ENCODE data around the gene GLI3.

The GLI3 gene

DNA sequence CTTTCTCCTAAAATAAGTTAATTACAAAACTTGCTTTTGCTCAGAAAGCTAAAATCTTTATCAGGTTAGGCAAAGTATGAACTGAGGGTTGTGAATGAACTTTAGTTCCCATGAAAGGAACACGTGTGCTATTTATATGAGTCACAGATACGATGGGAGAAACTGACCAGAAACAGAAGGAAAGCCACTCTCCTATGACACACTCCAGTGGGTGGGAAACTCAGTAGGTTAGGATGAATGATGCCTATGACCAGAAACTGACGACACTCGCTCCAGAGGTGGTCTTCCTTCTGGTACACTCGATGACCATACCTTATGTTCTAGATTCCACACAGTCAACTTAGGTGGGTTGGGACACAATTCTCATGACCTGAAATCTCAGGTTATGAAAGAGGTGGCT, 318.4 kb downstream of the GLI3 start:
- Histone ChIP-seq H3K27me3 (ENCODE audit: low read depth, low read length) (peaks cover 10% of the 10 kb centered on the region; the same call in 1 of the 2 replicates), H3K4me1 (ENCODE audit: low read length) (no peaks in the 10 kb centered on the region), H4K20me1 (ENCODE audit: insufficient read depth, low read length) (no peaks in the 10 kb centered on the region), H3K9me3 (ENCODE audit: insufficient read depth, low read length) (no peaks in the 10 kb centered on the region), H3K4me3 (ENCODE audit: low read length) (no peak overlapping the region), H3K9ac (ENCODE audit: low read length) (no peak overlapping the region), H3K79me2 (ENCODE audit: low read length) (no peaks in the 10 kb centered on the region), H3K27ac (ENCODE audit: low read length) (no peak overlapping the region), H2AFZ (ENCODE audit: low read depth, low read length) (no peak overlapping the region), H3K36me3 (replicated peaks; ENCODE audit: low read depth, low read length) (no peaks in the 10 kb centered on the region), H3K4me2 (ENCODE audit: low read length) (no peak overlapping the region)
- TF ChIP-seq, protein P1, sequence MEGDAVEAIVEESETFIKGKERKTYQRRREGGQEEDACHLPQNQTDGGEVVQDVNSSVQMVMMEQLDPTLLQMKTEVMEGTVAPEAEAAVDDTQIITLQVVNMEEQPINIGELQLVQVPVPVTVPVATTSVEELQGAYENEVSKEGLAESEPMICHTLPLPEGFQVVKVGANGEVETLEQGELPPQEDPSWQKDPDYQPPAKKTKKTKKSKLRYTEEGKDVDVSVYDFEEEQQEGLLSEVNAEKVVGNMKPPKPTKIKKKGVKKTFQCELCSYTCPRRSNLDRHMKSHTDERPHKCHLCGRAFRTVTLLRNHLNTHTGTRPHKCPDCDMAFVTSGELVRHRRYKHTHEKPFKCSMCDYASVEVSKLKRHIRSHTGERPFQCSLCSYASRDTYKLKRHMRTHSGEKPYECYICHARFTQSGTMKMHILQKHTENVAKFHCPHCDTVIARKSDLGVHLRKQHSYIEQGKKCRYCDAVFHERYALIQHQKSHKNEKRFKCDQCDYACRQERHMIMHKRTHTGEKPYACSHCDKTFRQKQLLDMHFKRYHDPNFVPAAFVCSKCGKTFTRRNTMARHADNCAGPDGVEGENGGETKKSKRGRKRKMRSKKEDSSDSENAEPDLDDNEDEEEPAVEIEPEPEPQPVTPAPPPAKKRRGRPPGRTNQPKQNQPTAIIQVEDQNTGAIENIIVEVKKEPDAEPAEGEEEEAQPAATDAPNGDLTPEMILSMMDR (IDR thresholded peaks at IDR 0.05; ENCODE audit: low read depth, low read length) = no peak
- TF ChIP-seq EZH2phosphoT487 (IDR thresholded peaks at IDR 0.05; ENCODE audit: low read depth) = no peak

DNA sequence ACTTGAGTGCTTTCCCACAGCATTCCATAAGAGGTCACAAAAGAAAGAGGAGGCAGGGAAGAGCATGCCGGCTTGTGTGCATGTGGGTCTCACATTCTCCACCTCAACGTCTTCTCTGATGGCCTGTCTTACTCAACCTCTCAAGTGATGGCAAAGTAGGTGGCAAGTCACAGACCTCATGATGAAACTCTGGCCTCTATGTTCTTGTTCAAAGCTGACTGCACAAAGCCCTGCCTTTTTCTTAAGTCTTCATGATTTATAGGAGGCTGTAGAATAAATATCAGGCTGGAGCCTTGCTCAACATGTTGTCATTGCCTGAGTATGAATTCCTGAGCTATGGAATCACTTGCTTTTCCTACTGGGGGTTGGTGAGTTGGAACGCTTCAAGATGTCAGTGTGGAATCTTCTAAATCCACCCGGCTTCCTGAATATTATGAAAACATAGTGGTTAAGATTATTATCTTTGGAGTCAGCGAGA, 320.5 kb downstream of the GLI3 start:
- Histone ChIP-seq H3K36me3 (replicated peaks; ENCODE audit: low read depth, low read length) (no peaks in the 10 kb centered on the region), H3K27ac (ENCODE audit: low read length) (no peak overlapping the region), H3K79me2 (ENCODE audit: low read length) (no peaks in the 10 kb centered on the region), H3K27me3 (ENCODE audit: low read depth, low read length) (peaks cover 4% of the 10 kb centered on the region; the same call in 1 of the 2 replicates), H2AFZ (ENCODE audit: low read depth, low read length) (no peak overlapping the region), H4K20me1 (ENCODE audit: insufficient read depth, low read length) (no peaks in the 10 kb centered on the region), H3K9ac (ENCODE audit: low read length) (no peak overlapping the region), H3K4me3 (ENCODE audit: low read length) (no peak overlapping the region), H3K9me3 (ENCODE audit: insufficient read depth, low read length) (no peaks in the 10 kb centered on the region), H3K4me2 (ENCODE audit: low read length) (no peak overlapping the region), H3K4me1 (ENCODE audit: low read length) (no peaks in the 10 kb centered on the region)
- TF ChIP-seq, protein P1 (IDR thresholded peaks at IDR 0.05; ENCODE audit: low read depth, low read length) = no peak
- TF ChIP-seq EZH2phosphoT487 (IDR thresholded peaks at IDR 0.05; ENCODE audit: low read depth) = no peak

DNA sequence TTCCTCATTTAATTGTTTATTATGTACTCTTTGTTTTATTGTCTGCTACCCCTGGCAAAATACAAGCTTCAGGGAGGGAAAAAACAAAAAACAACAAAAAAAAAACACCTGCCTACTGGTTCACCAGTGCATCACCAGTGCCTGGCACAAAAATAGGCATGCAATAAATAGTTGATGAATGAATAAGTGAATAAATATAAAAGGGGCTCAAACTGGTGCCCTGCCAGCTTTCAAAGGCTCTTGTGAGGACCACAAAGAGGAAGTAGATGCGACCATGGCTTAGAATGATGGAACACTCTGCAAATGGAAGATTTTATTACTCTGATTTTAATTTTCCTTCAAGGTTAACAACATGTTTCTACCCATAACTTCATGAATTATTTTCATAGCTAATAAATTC, 321.1 kb downstream of the GLI3 start:
- Histone ChIP-seq H3K4me1 (ENCODE audit: low read length) (no peaks in the 10 kb centered on the region), H3K27ac (ENCODE audit: low read length) (no peak overlapping the region), H3K79me2 (ENCODE audit: low read length) (no peaks in the 10 kb centered on the region), H2AFZ (ENCODE audit: low read depth, low read length) (no peak overlapping the region), H3K27me3 (ENCODE audit: low read depth, low read length) (peaks cover 4% of the 10 kb centered on the region; the same call in 1 of the 2 replicates), H3K36me3 (replicated peaks; ENCODE audit: low read depth, low read length) (no peaks in the 10 kb centered on the region), H3K4me3 (ENCODE audit: low read length) (no peak overlapping the region), H3K4me2 (ENCODE audit: low read length) (no peak overlapping the region), H3K9ac (ENCODE audit: low read length) (no peak overlapping the region), H3K9me3 (ENCODE audit: insufficient read depth, low read length) (no peaks in the 10 kb centered on the region), H4K20me1 (ENCODE audit: insufficient read depth, low read length) (no peaks in the 10 kb centered on the region)
- no peak for TF ChIP-seq EZH2phosphoT487 (IDR thresholded peaks at IDR 0.05; ENCODE audit: low read depth)
- TF ChIP-seq, protein P1 (IDR thresholded peaks at IDR 0.05; ENCODE audit: low read depth, low read length) = no peak

DNA sequence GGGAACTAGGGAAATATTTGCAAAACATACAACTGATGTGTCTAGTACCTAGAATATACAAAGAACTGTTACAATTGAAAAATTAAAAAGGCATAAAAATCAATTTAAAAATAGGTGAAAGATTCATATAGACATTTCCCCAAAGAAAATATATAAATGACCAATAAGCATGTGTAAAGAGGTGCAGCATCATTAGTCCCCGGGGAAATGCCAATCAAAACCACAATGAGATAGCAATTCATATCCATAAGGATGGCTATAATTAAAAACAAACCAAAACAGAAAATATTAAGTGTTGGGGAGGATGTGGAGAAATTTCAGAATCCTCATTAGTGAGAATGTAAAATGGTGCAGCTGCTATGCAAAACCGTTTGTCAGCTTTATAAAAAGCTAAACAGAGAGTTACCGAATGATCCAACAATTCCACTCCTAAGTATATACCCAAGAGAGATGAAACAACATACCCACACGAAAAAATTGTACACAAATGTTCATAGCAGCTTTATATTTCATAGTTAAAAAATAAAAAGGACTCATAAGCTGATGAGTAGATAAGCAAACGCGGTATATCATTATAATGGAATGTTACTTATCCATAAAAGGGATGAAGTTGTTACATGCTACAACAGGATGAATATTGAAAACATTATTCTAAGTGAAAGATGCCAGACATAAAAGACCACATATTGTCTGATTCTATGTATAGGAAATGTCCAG, 324.0 kb downstream of the GLI3 start:
- no peaks in the 10 kb centered on the region for H3K36me3 ChIP-seq (replicated peaks; ENCODE audit: low read depth, low read length)
- H3K4me3 ChIP-seq (ENCODE audit: low read length) = no peak overlapping the region
- no peak overlapping the region for H3K27ac ChIP-seq (ENCODE audit: low read length)
- H2AFZ ChIP-seq (ENCODE audit: low read depth, low read length) = no peak overlapping the region
- no peak for TF ChIP-seq EZH2phosphoT487 (IDR thresholded peaks at IDR 0.05; ENCODE audit: low read depth)
- TF ChIP-seq, protein P1 (IDR thresholded peaks at IDR 0.05; ENCODE audit: low read depth, low read length) = no peak
- no peaks in the 10 kb centered on the region for H3K79me2 ChIP-seq (ENCODE audit: low read length)
- no peak overlapping the region for H3K4me2 ChIP-seq (ENCODE audit: low read length)
- H3K4me1 ChIP-seq (ENCODE audit: low read length) = peaks cover under 1% of the 10 kb centered on the region; the same call in 1 of the 2 replicates
- peaks cover 3% of the 10 kb centered on the region; the same call in 1 of the 2 replicates for H3K27me3 ChIP-seq (ENCODE audit: low read depth, low read length)
- no peak overlapping the region for H3K9ac ChIP-seq (ENCODE audit: low read length)
- H3K9me3 ChIP-seq (ENCODE audit: insufficient read depth, low read length) = no peaks in the 10 kb centered on the region
- no peaks in the 10 kb centered on the region for H4K20me1 ChIP-seq (ENCODE audit: insufficient read depth, low read length)

Measured in OCI-LY3 (cell line).